ENCODE results near the gene UROS.

The UROS gene

GRCh38 chr10:125777806-125778205, 45.3 kb downstream of the UROS start:
- no peak overlapping the region for H4K8ac ChIP-seq (ENCODE audit: low read depth, low read length)
- DNase-seq = no peak
- no peak overlapping the region for H3K4ac ChIP-seq (ENCODE audit: low read depth, low read length)
- WGBS (ENCODE audit: extremely low coverage, insufficient coverage, low lambda C conversion rate) = no CpG with 5 or more reads among the region's 9 CpGs
- H2BK120ac ChIP-seq (ENCODE audit: low read depth, low read length) = no peak overlapping the region
- H3K79me2 ChIP-seq (ENCODE audit: control insufficient read depth, insufficient read depth, low read length) = no peaks in the 10 kb centered on the region
- H3K9ac ChIP-seq (ENCODE audit: low read length) = no peak overlapping the region
- H3K27ac ChIP-seq (ENCODE audit: low read depth, low read length) = no peak overlapping the region
- no peak overlapping the region for H2AK5ac ChIP-seq (ENCODE audit: low read length)
- no peak overlapping the region for H2BK5ac ChIP-seq (ENCODE audit: low read length)
- no peak overlapping the region for H3K23ac ChIP-seq (ENCODE audit: low read length)
- H3K27me3 ChIP-seq (ENCODE audit: insufficient read depth, low read length, poor library complexity) = no peaks in the 10 kb centered on the region
- no peaks in the 10 kb centered on the region for H3K4me1 ChIP-seq (ENCODE audit: control insufficient read depth, low read depth, low read length)
- H3K4me3 ChIP-seq (ENCODE audit: low read length) = no peak overlapping the region
- no peak overlapping the region for H2BK15ac ChIP-seq (replicated peaks; ENCODE audit: low read depth)
- no peaks in the 10 kb centered on the region for H3K79me1 ChIP-seq (ENCODE audit: low read length)
- H3K56ac ChIP-seq (ENCODE audit: low read length) = no peak overlapping the region
- no peak overlapping the region for H3K4me2 ChIP-seq (ENCODE audit: low read length)
- no peak overlapping the region for H4K5ac ChIP-seq (ENCODE audit: low read length)
- no peaks in the 10 kb centered on the region for H3K36me3 ChIP-seq (ENCODE audit: control insufficient read depth, insufficient read depth, low read length)
- no peak overlapping the region for H3K18ac ChIP-seq (ENCODE audit: low read length)

GRCh38 chr10:125775491-125776106, 47.5 kb downstream of the UROS start, which contains the start of gene MMP21:
TSS of gene MMP21 (minus strand) at chr10:125775821. CDS start at chr10:125775821, 0 bp downstream.
- Histone ChIP-seq H3K9ac (ENCODE audit: low read length) (no peak within 1 kb of the TSS), H3K27me3 (ENCODE audit: insufficient read depth, low read length, poor library complexity) (no peaks in the 10 kb centered on the region), H3K4ac (ENCODE audit: low read depth, low read length) (no peak within 1 kb of the TSS), H3K79me2 (ENCODE audit: control insufficient read depth, insufficient read depth, low read length) (no peaks in the 10 kb centered on the region), H3K27ac (ENCODE audit: low read depth, low read length) (no peak within 1 kb of the TSS), H4K8ac (ENCODE audit: low read depth, low read length) (no peak within 1 kb of the TSS), H3K36me3 (ENCODE audit: control insufficient read depth, insufficient read depth, low read length) (no peaks in the 10 kb centered on the region), H3K23ac (ENCODE audit: low read length) (no peak within 1 kb of the TSS), H4K5ac (ENCODE audit: low read length) (no peak within 1 kb of the TSS), H2AK5ac (ENCODE audit: low read length) (no peak within 1 kb of the TSS), H3K18ac (ENCODE audit: low read length) (no peak within 1 kb of the TSS), H3K79me1 (ENCODE audit: low read length) (no peaks in the 10 kb centered on the region), H3K56ac (ENCODE audit: low read length) (no peak within 1 kb of the TSS), H3K4me2 (ENCODE audit: low read length) (no peak within 1 kb of the TSS), H3K4me3 (ENCODE audit: low read length) (no peak within 1 kb of the TSS), H2BK120ac (ENCODE audit: low read depth, low read length) (no peak within 1 kb of the TSS), H2BK5ac (ENCODE audit: low read length) (no peak within 1 kb of the TSS), H3K4me1 (ENCODE audit: control insufficient read depth, low read depth, low read length) (no peaks in the 10 kb centered on the region), H2BK15ac (replicated peaks; ENCODE audit: low read depth) (no peak within 1 kb of the TSS)
- no peak for DNase-seq
- WGBS (ENCODE audit: extremely low coverage, insufficient coverage, low lambda C conversion rate) = no CpG with 5 or more reads among the region's 26 CpGs

- Histone ChIP-seq H3K23ac (ENCODE audit: low read length) (no peak overlapping the region), H3K27me3 (ENCODE audit: insufficient read depth, low read length, poor library complexity) (no peaks in the 10 kb centered on the region), H2AK5ac (ENCODE audit: low read length) (no peak overlapping the region), H3K4me2 (ENCODE audit: low read length) (no peak overlapping the region), H3K4me1 (ENCODE audit: control insufficient read depth, low read depth, low read length) (no peaks in the 10 kb centered on the region), H3K36me3 (ENCODE audit: control insufficient read depth, insufficient read depth, low read length) (no peaks in the 10 kb centered on the region), H4K8ac (ENCODE audit: low read depth, low read length) (no peak overlapping the region), H3K79me1 (ENCODE audit: low read length) (no peaks in the 10 kb centered on the region), H4K5ac (ENCODE audit: low read length) (no peak overlapping the region), H3K56ac (ENCODE audit: low read length) (no peak overlapping the region), H2BK120ac (ENCODE audit: low read depth, low read length) (no peak overlapping the region), H3K79me2 (ENCODE audit: control insufficient read depth, insufficient read depth, low read length) (no peaks in the 10 kb centered on the region), H3K4me3 (ENCODE audit: low read length) (no peak overlapping the region), H3K9ac (ENCODE audit: low read length) (no peak overlapping the region), H3K27ac (ENCODE audit: low read depth, low read length) (no peak overlapping the region), H2BK5ac (ENCODE audit: low read length) (no peak overlapping the region), H3K4ac (ENCODE audit: low read depth, low read length) (no peak overlapping the region), H3K18ac (ENCODE audit: low read length) (no peak overlapping the region), H2BK15ac (replicated peaks; ENCODE audit: low read depth) (no peak overlapping the region)
- WGBS (ENCODE audit: extremely low coverage, insufficient coverage, low lambda C conversion rate) = no CpG with 5 or more reads among the region's 32 CpGs
- no peak for DNase-seq
Measured at GRCh38 chr10:125774581-125775191, 48.4 kb downstream of the UROS start.

DNA sequence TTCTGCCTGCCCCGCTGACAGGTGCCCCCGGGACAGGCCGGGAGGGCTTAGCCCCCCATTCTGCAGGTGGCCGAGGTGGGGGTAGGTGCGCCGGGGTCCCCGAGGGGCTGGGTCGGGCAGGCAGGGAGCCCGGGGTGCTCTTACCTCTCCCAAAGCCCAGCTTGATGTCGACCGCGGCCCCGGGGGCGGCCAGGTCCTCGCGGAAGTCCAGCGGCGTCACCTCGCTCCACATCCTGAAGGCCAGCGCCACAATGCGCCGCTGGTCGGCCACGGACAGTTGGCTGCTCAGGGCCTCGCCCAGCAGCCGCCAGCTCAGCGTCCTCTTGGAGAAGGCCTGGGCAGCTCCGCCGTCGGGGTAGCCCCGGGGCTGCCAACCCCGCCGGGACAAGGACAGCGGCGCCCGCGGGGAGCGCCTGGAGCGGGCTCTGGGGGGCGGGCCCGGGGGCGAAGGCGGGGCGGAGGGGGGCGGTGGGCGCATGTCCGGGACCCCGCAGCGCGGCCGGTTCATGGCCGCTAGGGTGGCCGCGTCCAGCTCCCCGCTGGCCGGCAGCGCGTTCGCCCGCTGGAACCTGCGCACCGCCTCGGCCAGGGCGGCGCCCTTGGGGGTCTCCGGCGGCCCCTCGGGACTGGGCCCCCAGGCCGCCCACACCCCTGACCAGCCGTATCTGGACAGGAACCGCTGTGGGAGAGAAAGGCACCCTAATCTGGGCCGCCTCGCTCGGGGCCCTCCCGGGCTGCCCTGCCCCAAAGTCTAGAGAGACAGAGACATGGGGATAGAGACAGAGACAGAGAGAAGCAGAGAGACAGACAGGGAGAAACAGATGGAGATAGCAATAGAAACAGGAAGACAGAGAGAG, 49.1 kb downstream of the UROS start:
- H3K4ac ChIP-seq (ENCODE audit: low read depth, low read length) = no peak overlapping the region
- no peak overlapping the region for H2BK5ac ChIP-seq (ENCODE audit: low read length)
- no CpG with 5 or more reads among the region's 75 CpGs for WGBS (ENCODE audit: extremely low coverage, insufficient coverage, low lambda C conversion rate)

GRCh38 chr10:125772864-125773180, 50.2 kb downstream of the UROS start:
- H4K5ac ChIP-seq (ENCODE audit: low read length) = no peak overlapping the region
- H3K4ac ChIP-seq (ENCODE audit: low read depth, low read length) = no peak overlapping the region
- no peak overlapping the region for H2BK15ac ChIP-seq (replicated peaks; ENCODE audit: low read depth)
- H3K18ac ChIP-seq (ENCODE audit: low read length) = no peak overlapping the region
- no peaks in the 10 kb centered on the region for H3K79me1 ChIP-seq (ENCODE audit: low read length)
- H3K27ac ChIP-seq (ENCODE audit: low read depth, low read length) = no peak overlapping the region
- H3K36me3 ChIP-seq (ENCODE audit: control insufficient read depth, insufficient read depth, low read length) = no peaks in the 10 kb centered on the region
- H2BK5ac ChIP-seq (ENCODE audit: low read length) = no peak overlapping the region
- DNase-seq = no peak
- WGBS (ENCODE audit: extremely low coverage, insufficient coverage, low lambda C conversion rate) = no CpG with 5 or more reads among the region's 11 CpGs
- H2AK5ac ChIP-seq (ENCODE audit: low read length) = no peak overlapping the region
- no peaks in the 10 kb centered on the region for H3K27me3 ChIP-seq (ENCODE audit: insufficient read depth, low read length, poor library complexity)
- no peak overlapping the region for H3K4me2 ChIP-seq (ENCODE audit: low read length)
- H3K56ac ChIP-seq (ENCODE audit: low read length) = no peak overlapping the region
- H3K23ac ChIP-seq (ENCODE audit: low read length) = no peak overlapping the region
- no peak overlapping the region for H3K4me3 ChIP-seq (ENCODE audit: low read length)
- no peak overlapping the region for H2BK120ac ChIP-seq (ENCODE audit: low read depth, low read length)
- H3K9ac ChIP-seq (ENCODE audit: low read length) = no peak overlapping the region
- no peaks in the 10 kb centered on the region for H3K79me2 ChIP-seq (ENCODE audit: control insufficient read depth, insufficient read depth, low read length)
- no peak overlapping the region for H4K8ac ChIP-seq (ENCODE audit: low read depth, low read length)
- no peaks in the 10 kb centered on the region for H3K4me1 ChIP-seq (ENCODE audit: control insufficient read depth, low read depth, low read length)

More for the DNA sequence above, 49.1 kb downstream of the UROS start:
- H4K8ac ChIP-seq (ENCODE audit: low read depth, low read length) = no peak overlapping the region
- no peak overlapping the region for H3K27ac ChIP-seq (ENCODE audit: low read depth, low read length)
- H3K18ac ChIP-seq (ENCODE audit: low read length) = no peak overlapping the region
- no peaks in the 10 kb centered on the region for H3K79me2 ChIP-seq (ENCODE audit: control insufficient read depth, insufficient read depth, low read length)
- no peak overlapping the region for H3K4me2 ChIP-seq (ENCODE audit: low read length)
- no peaks in the 10 kb centered on the region for H3K27me3 ChIP-seq (ENCODE audit: insufficient read depth, low read length, poor library complexity)
- no peak overlapping the region for H3K9ac ChIP-seq (ENCODE audit: low read length)
- H2AK5ac ChIP-seq (ENCODE audit: low read length) = no peak overlapping the region
- H3K4me3 ChIP-seq (ENCODE audit: low read length) = no peak overlapping the region
- no peaks in the 10 kb centered on the region for H3K79me1 ChIP-seq (ENCODE audit: low read length)
- H3K56ac ChIP-seq (ENCODE audit: low read length) = no peak overlapping the region
- no peak for DNase-seq
- H3K36me3 ChIP-seq (ENCODE audit: control insufficient read depth, insufficient read depth, low read length) = no peaks in the 10 kb centered on the region
- no peak overlapping the region for H2BK15ac ChIP-seq (replicated peaks; ENCODE audit: low read depth)
- no peak overlapping the region for H4K5ac ChIP-seq (ENCODE audit: low read length)
- H2BK120ac ChIP-seq (ENCODE audit: low read depth, low read length) = no peak overlapping the region
- no peak overlapping the region for H3K23ac ChIP-seq (ENCODE audit: low read length)
- no peaks in the 10 kb centered on the region for H3K4me1 ChIP-seq (ENCODE audit: control insufficient read depth, low read depth, low read length)
